K562 (cell line): Measurements from ENCODE around the gene NFYC. TPM values are rescaled to one million over a fixed set of nuclear protein-coding genes. Genes with fewer than 3 reads are reported as not detected.
A peak's percentile ranks its signal among the peaks of the same experiment; 100 is the strongest.

ENCODE experiments used
- ARID1B ChIP-seq: fragments of 450-650 bp; IDR thresholded peaks from 2 replicates; pipeline ENCODE4 v1.6.1; 2016; ENCODE audit warnings: antibody characterized with exemption, mild to moderate bottlenecking, inconsistent platforms
- HMGN3 ChIP-seq: IDR thresholded peaks from 2 replicates; pipeline ENCODE4 v1.6.1; 2011; ENCODE audit warnings: borderline replicate concordance, low read depth, mild to moderate bottlenecking, mixed read lengths, low read length; ENCODE audit not compliant: insufficient read length; ENCODE audit errors: extremely low read depth
- KLF16 ChIP-seq: IDR thresholded peaks from 2 replicates; pipeline ENCODE4 v1.6.1; 2016; ENCODE audit warnings: antibody characterized with exemption
- NEUROD1 ChIP-seq: fragments of 150-350 bp; IDR thresholded peaks from 2 replicates; pipeline ENCODE4 v1.6.1; 2014; ENCODE audit warnings: borderline replicate concordance, low read length, low read depth; ENCODE audit not compliant: partially characterized antibody
- NFIX ChIP-seq: fragments of 250-450 bp; sonication (Bioruptor Pico); IDR thresholded peaks from 2 replicates; pipeline ENCODE4 v1.4.0; 2020; ENCODE audit warnings: low read depth, mild to moderate bottlenecking, moderate library complexity
- POLR2G ChIP-seq: fragments of 200-400 bp; formaldehyde crosslinking; IDR thresholded peaks from 2 replicates; pipeline ENCODE4 v1.6.1; 2017; ENCODE audit warnings: low read depth, mild to moderate bottlenecking, antibody characterized with exemption, low read length, moderate library complexity
- RCOR1 ChIP-seq, 2 experiments: IDR thresholded peaks; 2 replicates each; pipeline ENCODE4 v1.6.1; 2012; ENCODE audit warnings: low read depth in 2 of 2, low read length in 2 of 2, borderline replicate concordance in 1 of 2, improper control_type of control experiment in 1 of 2
- SMARCE1 ChIP-seq: fragments of 450-650 bp; IDR thresholded peaks from 2 replicates; pipeline ENCODE4 v1.7.1; 2016; ENCODE audit warnings: mild to moderate bottlenecking
- SRSF3 ChIP-seq: fragments of 200-400 bp; formaldehyde crosslinking; IDR thresholded peaks from 2 replicates; pipeline ENCODE4 v1.6.1; 2016; ENCODE audit warnings: mild to moderate bottlenecking, low read length, moderate library complexity; ENCODE audit not compliant: insufficient read depth
- ZBTB49 ChIP-seq: sonication (generic); formaldehyde crosslinking; IDR thresholded peaks from 2 replicates; pipeline ENCODE4 v1.8.0; 2022; ENCODE audit warnings: missing genetic modification reagents, mild to moderate bottlenecking, borderline replicate concordance
- ZNF212 ChIP-seq: fragments of 450-650 bp; formaldehyde crosslinking; IDR thresholded peaks from 2 replicates; pipeline ENCODE4 v1.4.0; 2020; ENCODE audit warnings: mild to moderate bottlenecking
- ZNF561 ChIP-seq: fragments of 450-650 bp; formaldehyde crosslinking; conservative IDR thresholded peaks from 2 replicates; pipeline ENCODE4 v1.4.0; 2020; ENCODE audit warnings: mild to moderate bottlenecking, moderate library complexity
- polyA plus RNA-seq, 8 experiments: library from polyadenylated mRNA; depleted of rRNA in 4 of 8; stranded (reverse) in 5 of 8; unstranded in 3 of 8; fragments of >200 nt; fragmentation: Nextera tagmentation in 2 of 8; fragmentation: Illumina TruSeq in 1 of 8; extraction: Ambion mirVana in 2 of 8; extraction: Trizol in 1 of 8; gene quantifications; 2 replicates each; pipeline versions ENCODE4 v1.2.1 to v1.2.3, GENCODE V29; 2011 to 2014; ENCODE audit warnings: inconsistent platforms in 1 of 8, missing spikeins in 1 of 8
- total RNA-seq, 7 experiments: library from RNA; depleted of rRNA in 6 of 7; stranded (reverse); fragments of >200 nt in 6 of 7; fragmentation: Illumina TruSeq in 2 of 7; extraction: Trizol in 2 of 7; gene quantifications; 2 replicates each; pipeline versions ENCODE4 v1.2.1 to v1.2.3, GENCODE V29; 2011 to 2021; ENCODE audit warnings: low replicate concordance in 1 of 7
- TF ChIP-seq, protein P1 (sequence below): fragments of 450-650 bp; formaldehyde crosslinking; IDR thresholded peaks from 2 replicates; pipeline ENCODE4 v1.4.0; 2020; ENCODE audit warnings: mild to moderate bottlenecking, moderate library complexity
- TF ChIP-seq, protein P2 (sequence below), 2 experiments: fragments of 450-650 bp in 1 of 2; IDR thresholded peaks; 2 replicates each; pipeline ENCODE4 v1.6.1; 2011 to 2017; ENCODE audit warnings: low read depth in 2 of 2, antibody characterized with exemption in 1 of 2, borderline replicate concordance in 1 of 2, low read length in 1 of 2, mild to moderate bottlenecking in 1 of 2, mixed read lengths in 1 of 2; ENCODE audit not compliant: control insufficient read depth in 1 of 2
- TF ChIP-seq, protein P3 (sequence below): sonication (generic); formaldehyde crosslinking; IDR thresholded peaks from 2 replicates; pipeline ENCODE4 v1.8.0; 2022; ENCODE audit warnings: mild to moderate bottlenecking, missing genetic modification reagents
- TF ChIP-seq, protein P4 (sequence below): fragments of 450-650 bp; IDR thresholded peaks from 2 replicates; pipeline ENCODE4 v1.6.1; 2017; ENCODE audit warnings: antibody characterized with exemption

The NFYC gene
- total and polyA plus RNA-seq, 9 of the 15 experiments (the other 6 are each of a cell fraction or from before 2014, with no cell fraction given) = 4.8 to 59.8 (median 41.1) TPM

GRCh38 chr1:40665335-40666171 is 26.0 kb upstream of the NFYC start, which contains the start of gene RIMS3 (continued):
- TF ChIP-seq, protein P1, sequence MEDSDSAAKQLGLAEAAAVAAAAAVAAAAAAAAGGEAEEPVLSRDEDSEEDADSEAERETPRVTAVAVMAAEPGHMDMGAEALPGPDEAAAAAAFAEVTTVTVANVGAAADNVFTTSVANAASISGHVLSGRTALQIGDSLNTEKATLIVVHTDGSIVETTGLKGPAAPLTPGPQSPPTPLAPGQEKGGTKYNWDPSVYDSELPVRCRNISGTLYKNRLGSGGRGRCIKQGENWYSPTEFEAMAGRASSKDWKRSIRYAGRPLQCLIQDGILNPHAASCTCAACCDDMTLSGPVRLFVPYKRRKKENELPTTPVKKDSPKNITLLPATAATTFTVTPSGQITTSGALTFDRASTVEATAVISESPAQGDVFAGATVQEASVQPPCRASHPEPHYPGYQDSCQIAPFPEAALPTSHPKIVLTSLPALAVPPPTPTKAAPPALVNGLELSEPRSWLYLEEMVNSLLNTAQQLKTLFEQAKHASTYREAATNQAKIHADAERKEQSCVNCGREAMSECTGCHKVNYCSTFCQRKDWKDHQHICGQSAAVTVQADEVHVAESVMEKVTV (CRISPR knock-in tag) = peak; percentile 19; the same call in 1 of the 2 replicates
- TF ChIP-seq RCOR1 (IDR thresholded peaks at IDR 0.05; ENCODE audit: borderline replicate concordance in 1 of 2, low read depth in 2 of 2, low read length in 2 of 2) (no peak), ZBTB49 (CRISPR knock-in tag) (0 out of 2 replicates have a peak, but pooled peaks have one; percentile 55), NEUROD1 (no peak), ZNF561 (CRISPR knock-in tag) (no peak), KLF16 (no peak), POLR2G (peak; percentile 64), NFIX (CRISPR knock-in tag) (no peak), HMGN3 (peak; percentile 68), ZNF212 (no peak), SMARCE1 (0 out of 2 replicates have a peak, but pooled peaks have one; percentile 40), ARID1B (no peak), SRSF3 (no peak)
- TF ChIP-seq, protein P2, sequence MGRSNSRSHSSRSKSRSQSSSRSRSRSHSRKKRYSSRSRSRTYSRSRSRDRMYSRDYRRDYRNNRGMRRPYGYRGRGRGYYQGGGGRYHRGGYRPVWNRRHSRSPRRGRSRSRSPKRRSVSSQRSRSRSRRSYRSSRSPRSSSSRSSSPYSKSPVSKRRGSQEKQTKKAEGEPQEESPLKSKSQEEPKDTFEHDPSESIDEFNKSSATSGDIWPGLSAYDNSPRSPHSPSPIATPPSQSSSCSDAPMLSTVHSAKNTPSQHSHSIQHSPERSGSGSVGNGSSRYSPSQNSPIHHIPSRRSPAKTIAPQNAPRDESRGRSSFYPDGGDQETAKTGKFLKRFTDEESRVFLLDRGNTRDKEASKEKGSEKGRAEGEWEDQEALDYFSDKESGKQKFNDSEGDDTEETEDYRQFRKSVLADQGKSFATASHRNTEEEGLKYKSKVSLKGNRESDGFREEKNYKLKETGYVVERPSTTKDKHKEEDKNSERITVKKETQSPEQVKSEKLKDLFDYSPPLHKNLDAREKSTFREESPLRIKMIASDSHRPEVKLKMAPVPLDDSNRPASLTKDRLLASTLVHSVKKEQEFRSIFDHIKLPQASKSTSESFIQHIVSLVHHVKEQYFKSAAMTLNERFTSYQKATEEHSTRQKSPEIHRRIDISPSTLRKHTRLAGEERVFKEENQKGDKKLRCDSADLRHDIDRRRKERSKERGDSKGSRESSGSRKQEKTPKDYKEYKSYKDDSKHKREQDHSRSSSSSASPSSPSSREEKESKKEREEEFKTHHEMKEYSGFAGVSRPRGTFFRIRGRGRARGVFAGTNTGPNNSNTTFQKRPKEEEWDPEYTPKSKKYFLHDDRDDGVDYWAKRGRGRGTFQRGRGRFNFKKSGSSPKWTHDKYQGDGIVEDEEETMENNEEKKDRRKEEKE (IDR thresholded peaks at IDR 0.05; ENCODE audit: borderline replicate concordance in 1 of 2, control insufficient read depth in 1 of 2, low read depth in 2 of 2, low read length in 1 of 2) = no peak
- TF ChIP-seq, protein P3, sequence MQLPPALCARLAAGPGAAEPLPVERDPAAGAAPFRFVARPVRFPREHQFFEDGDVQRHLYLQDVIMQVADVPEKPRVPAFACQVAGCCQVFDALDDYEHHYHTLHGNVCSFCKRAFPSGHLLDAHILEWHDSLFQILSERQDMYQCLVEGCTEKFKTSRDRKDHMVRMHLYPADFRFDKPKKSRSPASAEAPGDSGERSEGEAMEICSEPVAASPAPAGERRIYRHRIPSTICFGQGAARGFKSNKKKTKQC (CRISPR knock-in tag) = 0 out of 2 replicates have a peak, but pooled peaks have one; percentile 10
- TF ChIP-seq, protein P4, sequence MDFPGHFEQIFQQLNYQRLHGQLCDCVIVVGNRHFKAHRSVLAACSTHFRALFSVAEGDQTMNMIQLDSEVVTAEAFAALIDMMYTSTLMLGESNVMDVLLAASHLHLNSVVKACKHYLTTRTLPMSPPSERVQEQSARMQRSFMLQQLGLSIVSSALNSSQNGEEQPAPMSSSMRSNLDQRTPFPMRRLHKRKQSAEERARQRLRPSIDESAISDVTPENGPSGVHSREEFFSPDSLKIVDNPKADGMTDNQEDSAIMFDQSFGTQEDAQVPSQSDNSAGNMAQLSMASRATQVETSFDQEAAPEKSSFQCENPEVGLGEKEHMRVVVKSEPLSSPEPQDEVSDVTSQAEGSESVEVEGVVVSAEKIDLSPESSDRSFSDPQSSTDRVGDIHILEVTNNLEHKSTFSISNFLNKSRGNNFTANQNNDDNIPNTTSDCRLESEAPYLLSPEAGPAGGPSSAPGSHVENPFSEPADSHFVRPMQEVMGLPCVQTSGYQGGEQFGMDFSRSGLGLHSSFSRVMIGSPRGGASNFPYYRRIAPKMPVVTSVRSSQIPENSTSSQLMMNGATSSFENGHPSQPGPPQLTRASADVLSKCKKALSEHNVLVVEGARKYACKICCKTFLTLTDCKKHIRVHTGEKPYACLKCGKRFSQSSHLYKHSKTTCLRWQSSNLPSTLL = no peak
